AG10803 (cell line): Measurements from ENCODE around the gene FYB1.

Experiments
- DNase-seq: peaks from one replicate; pipeline ENCODE4 v3.0.0; 2010; ENCODE audit warnings: low read depth
- H3K4me3 ChIP-seq: 2 replicates; pipeline ENCODE4 v1.5.1; 2011; ENCODE audit warnings: mild to moderate bottlenecking, low read length, control low read depth
- TF ChIP-seq, protein P1 (sequence below): conservative IDR thresholded peaks from 2 replicates; pipeline ENCODE4 v1.5.1; 2011; ENCODE audit warnings: mild to moderate bottlenecking, low read length, control low read depth, inconsistent platforms

FYB1 gene

DNA sequence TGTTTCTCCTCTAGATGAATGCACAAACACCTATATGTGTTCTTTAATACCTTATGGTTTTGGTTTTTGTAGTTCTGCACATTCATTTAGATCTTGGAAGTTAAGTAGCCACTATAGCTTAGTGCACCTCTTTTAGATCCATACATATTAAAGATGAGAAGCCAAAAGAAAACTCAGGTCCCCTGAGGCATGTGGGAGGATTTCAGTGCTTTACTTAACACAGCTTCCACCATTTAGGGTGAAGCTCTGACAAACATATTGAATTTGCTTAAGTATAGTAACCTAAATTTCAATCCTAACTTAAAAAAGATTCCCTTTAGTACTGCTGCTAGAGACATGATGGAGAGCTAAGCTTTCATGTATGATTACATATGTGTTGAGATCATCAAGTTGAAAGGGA lies 119.5 kb downstream of the FYB1 start:
- no peak overlapping the region for H3K4me3 ChIP-seq
- TF ChIP-seq, protein P1, sequence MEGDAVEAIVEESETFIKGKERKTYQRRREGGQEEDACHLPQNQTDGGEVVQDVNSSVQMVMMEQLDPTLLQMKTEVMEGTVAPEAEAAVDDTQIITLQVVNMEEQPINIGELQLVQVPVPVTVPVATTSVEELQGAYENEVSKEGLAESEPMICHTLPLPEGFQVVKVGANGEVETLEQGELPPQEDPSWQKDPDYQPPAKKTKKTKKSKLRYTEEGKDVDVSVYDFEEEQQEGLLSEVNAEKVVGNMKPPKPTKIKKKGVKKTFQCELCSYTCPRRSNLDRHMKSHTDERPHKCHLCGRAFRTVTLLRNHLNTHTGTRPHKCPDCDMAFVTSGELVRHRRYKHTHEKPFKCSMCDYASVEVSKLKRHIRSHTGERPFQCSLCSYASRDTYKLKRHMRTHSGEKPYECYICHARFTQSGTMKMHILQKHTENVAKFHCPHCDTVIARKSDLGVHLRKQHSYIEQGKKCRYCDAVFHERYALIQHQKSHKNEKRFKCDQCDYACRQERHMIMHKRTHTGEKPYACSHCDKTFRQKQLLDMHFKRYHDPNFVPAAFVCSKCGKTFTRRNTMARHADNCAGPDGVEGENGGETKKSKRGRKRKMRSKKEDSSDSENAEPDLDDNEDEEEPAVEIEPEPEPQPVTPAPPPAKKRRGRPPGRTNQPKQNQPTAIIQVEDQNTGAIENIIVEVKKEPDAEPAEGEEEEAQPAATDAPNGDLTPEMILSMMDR, result no peak
- no peak for DNase-seq

DNA sequence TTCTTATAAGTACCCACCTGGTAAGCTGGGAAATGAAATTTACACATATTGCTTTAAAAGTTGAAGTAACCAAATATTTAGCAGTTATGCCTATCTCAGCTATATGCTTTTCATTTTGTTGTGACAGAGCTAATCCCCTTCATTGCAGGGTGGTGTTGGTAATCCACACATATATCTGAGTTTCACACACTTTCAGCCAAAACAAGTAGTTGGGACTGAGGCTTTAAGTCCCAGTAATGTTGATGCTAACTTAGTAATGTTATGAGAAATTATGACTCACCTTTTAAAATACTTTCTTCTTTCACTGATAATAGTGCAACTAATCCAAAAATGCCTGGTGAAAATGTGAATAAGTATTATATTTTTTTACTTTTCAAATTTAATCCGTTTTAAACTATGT lies 126.0 kb downstream of the FYB1 start:
- no peak for DNase-seq
- no peak overlapping the region for H3K4me3 ChIP-seq
- TF ChIP-seq, protein P1, result no peak

- DNase-seq, result no peak
- TF ChIP-seq, protein P1, result no peak
- no peak overlapping the region for H3K4me3 ChIP-seq
Measured at GRCh38 chr5:39092581-39093351, 126.6 kb downstream of the FYB1 start.

DNA sequence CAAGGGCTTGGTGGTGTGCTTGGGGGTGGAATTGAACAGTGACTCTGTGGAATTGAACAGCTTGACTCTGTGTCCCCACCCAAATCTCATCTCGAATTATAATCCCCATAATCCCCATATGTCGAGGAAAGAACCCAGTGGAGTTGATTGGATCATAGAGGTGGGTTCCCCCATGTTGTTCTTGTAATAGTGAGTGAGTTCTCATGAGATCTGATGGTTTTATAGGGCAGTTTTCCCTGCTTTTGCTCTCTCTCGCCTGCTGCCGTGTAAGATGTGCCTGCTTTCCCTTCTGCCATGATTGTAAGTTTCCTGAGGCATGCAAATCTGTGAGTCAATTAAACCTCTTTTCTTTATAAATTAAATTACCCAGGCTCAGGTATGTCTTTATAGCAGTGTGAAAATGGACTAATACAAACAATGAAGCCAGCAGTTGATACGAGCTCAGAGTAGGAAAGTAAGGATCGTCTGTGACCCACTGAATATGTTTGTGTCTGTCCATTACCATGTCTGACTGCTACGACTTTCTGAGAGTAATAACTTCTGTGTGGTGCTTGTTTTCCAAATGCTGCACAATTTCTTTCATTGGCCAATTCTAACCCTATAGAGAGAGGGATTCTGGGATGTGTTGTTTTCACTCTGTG lies 127.3 kb downstream of the FYB1 start:
- no peak for DNase-seq
- no peak overlapping the region for H3K4me3 ChIP-seq
- TF ChIP-seq, protein P1, result no peak

DNA sequence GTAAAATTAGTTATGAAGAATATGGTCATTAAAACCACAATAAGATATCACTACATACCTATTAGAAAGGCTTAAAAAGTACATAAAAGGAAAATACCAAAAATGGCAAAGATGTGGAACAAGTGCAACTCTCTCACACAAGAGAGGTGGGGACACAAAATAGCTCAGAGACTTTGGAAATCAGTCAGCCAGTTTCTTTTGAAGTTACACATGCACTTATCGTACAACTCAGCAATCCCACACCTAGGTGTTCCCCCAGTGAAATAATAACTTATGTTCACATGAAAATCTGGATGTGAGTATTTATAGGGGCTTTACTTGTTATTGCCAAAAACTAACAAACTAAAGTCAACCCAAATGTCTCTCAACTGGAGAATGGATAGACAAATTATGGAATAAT lies 135.4 kb downstream of the FYB1 start:
- no peak overlapping the region for H3K4me3 ChIP-seq
- DNase-seq, result no peak
- TF ChIP-seq, protein P1, result no peak

- H3K4me3 ChIP-seq, result no peak overlapping the region
- TF ChIP-seq, protein P1, result no peak
- no peak for DNase-seq
Measured at GRCh38 chr5:39082995-39083394, 136.4 kb downstream of the FYB1 start.
